A673 (cell line): ENCODE measurements around the gene CPSF7.

ENCODE experiments used
- CTCF ChIP-seq: fragments of 300-800, 200-600 bp; sonication (generic); conservative IDR thresholded peaks from 2 replicates; pipeline ENCODE4 v1.5.1; 2017; ENCODE audit warnings: low read depth, mild to moderate bottlenecking, antibody characterized with exemption, low read length, moderate library complexity, mixed read lengths
- EZH2 ChIP-seq: fragments of 200-600 bp; sonication (generic); IDR thresholded peaks from 2 replicates; pipeline ENCODE4 v1.6.1; 2017; ENCODE audit warnings: borderline replicate concordance, low read depth, mild to moderate bottlenecking, mixed read lengths, antibody characterized with exemption, low read length; ENCODE audit not compliant: poor library complexity, severe bottlenecking

- TF ChIP-seq CTCF (no peak), EZH2 (no peak)
Observed at GRCh38 chr11:61453695-61454094, 23.9 kb upstream of the CPSF7 start.
